Natural killer cell (primary cell): ENCODE data around the gene TSPAN18. TPM values are rescaled to one million over a fixed set of nuclear protein-coding genes. Genes with fewer than 3 reads are reported as not detected.

Experiments
- ATAC-seq, 3 donors: fragments of 150-1000 bp in 2 of 3; fragments of 200-7000 bp in 1 of 3; cut with Tn5 transposase; 1 replicate in 1 of 3; 2 replicates in 2 of 3; pipeline ENCODE4 v1.10.0; 2021; ENCODE audit warnings: mild to moderate bottlenecking in 2 of 3, moderate library complexity in 2 of 3
- DNase-seq, 2 donors: peaks; one replicate each; pipeline versions ENCODE4 v3.0.0 to v3.0.0-alpha.2; 2013 to 2021; ENCODE audit warnings: mixed read lengths in 1 of 2
- H3K27ac ChIP-seq: one replicate; pipeline ENCODE4 v1.5.1; 2013; ENCODE audit warnings: mild to moderate bottlenecking, low read length
- H3K27me3 ChIP-seq: one replicate; pipeline ENCODE4 v1.6.1; 2013; ENCODE audit warnings: low read length; ENCODE audit not compliant: control insufficient read depth, insufficient read depth
- H3K36me3 ChIP-seq: one replicate; pipeline ENCODE4 v1.6.1; 2013; ENCODE audit warnings: low read length; ENCODE audit not compliant: control insufficient read depth, insufficient read depth
- H3K4me1 ChIP-seq: one replicate; pipeline ENCODE4 v1.6.1; 2013; ENCODE audit warnings: low read length; ENCODE audit not compliant: control insufficient read depth, insufficient read depth
- H3K4me3 ChIP-seq: one replicate; pipeline ENCODE4 v1.5.1; 2013; ENCODE audit warnings: low read length
- H3K9me3 ChIP-seq: one replicate; pipeline ENCODE4 v1.6.1; 2013; ENCODE audit warnings: low read length; ENCODE audit not compliant: control insufficient read depth, insufficient read depth
- H3K27ac Mint-ChIP-seq, 2 donors: one replicate each; pipeline ENCODE4 v1.8.0; 2022; ENCODE audit warnings: mild to moderate bottlenecking in 2 of 2, mixed read lengths in 2 of 2, moderate library complexity in 1 of 2
- H3K27me3 Mint-ChIP-seq, 2 donors: one replicate each; pipeline ENCODE4 v1.8.0; 2022; ENCODE audit warnings: low read depth in 2 of 2, mixed read lengths in 2 of 2
- H3K36me3 Mint-ChIP-seq: one replicate; pipeline ENCODE4 v1.8.0; 2022; ENCODE audit warnings: mixed read lengths
- H3K4me1 Mint-ChIP-seq, 2 donors: one replicate each; pipeline ENCODE4 v1.8.0; 2022; ENCODE audit warnings: mixed read lengths in 2 of 2
- H3K4me3 Mint-ChIP-seq: one replicate; pipeline ENCODE4 v1.8.0; 2022; ENCODE audit warnings: mild to moderate bottlenecking, moderate library complexity, mixed read lengths
- H3K9me3 Mint-ChIP-seq, 2 donors: one replicate each; pipeline ENCODE4 v1.8.0; 2022; ENCODE audit warnings: mixed read lengths in 2 of 2
- CTCF ChIP-seq: fragments of 200-600 bp; IDR thresholded peaks from one replicate; pipeline ENCODE4 v1.8.0; 2022; ENCODE audit warnings: antibody characterized with exemption
- WGBS: methylation state at CpG from one replicate; pipeline ENCODE4 v1.1.7; 2013; ENCODE audit warnings: missing lambda C conversion rate; ENCODE audit not compliant: insufficient coverage; 5-methylcytosine and 5-hydroxymethylcytosine counted together
- intact Hi-C: fragments of 100-400 bp; cut with micrococcal nuclease; formaldehyde crosslinking; loops from one replicate; pipeline ENCODE4 v1.14.2; 2022
- total RNA-seq, 4 donors: library from RNA; stranded (reverse); fragments of 120-200 nt in 1 of 4; gene quantifications; one replicate each; pipeline versions ENCODE4 v1.2.3 to v1.2.4, GENCODE V29; 2013 to 2022

TSPAN18 gene
- total RNA-seq, 3 donors from 2014 or later (not counting 1 experiment from before 2014, with no cell fraction given): 1.9 to 2.4 (median 2.3) TPM

- H3K9me3 ChIP-seq: no peaks in the 10 kb centered on the region
- intact Hi-C loops: no loop called here
- no peak overlapping the region for H3K4me3 ChIP-seq
- DNase-seq (no peak), ATAC-seq (no peak)
- H3K36me3 Mint-ChIP-seq: no peaks in the 10 kb centered on the region
- H3K4me3 Mint-ChIP-seq: no peak overlapping the region
- H3K4me1 Mint-ChIP-seq: no peaks in the 10 kb centered on the region
- no peaks in the 10 kb centered on the region for H3K9me3 Mint-ChIP-seq
- no peak for TF ChIP-seq CTCF
- H3K27me3 Mint-ChIP-seq: peaks cover 23 to 29% of the 10 kb centered on the region in 2 donors
- no peak overlapping the region for H3K27ac ChIP-seq
- H3K4me1 ChIP-seq: no peaks in the 10 kb centered on the region
- WGBS: 70% methylated on average over 3 of the region's 3 CpGs
- no peaks in the 10 kb centered on the region for H3K27me3 ChIP-seq
- H3K27ac Mint-ChIP-seq: no peak overlapping the region
- no peaks in the 10 kb centered on the region for H3K36me3 ChIP-seq
Measured at GRCh38 chr11:44803009-44803408, 76.2 kb downstream of the TSPAN18 start.

GRCh38 chr11:44804449-44805437 is 78.0 kb downstream of the TSPAN18 start:
- Histone ChIP-seq H3K27ac (no peak overlapping the region), H3K36me3 (no peaks in the 10 kb centered on the region), H3K4me1 (no peaks in the 10 kb centered on the region), H3K27me3 (no peaks in the 10 kb centered on the region), H3K9me3 (no peaks in the 10 kb centered on the region), H3K4me3 (no peak overlapping the region)
- Mint-ChIP-seq H3K27ac (no peak overlapping the region), H3K4me3 (no peak overlapping the region), H3K36me3 (no peaks in the 10 kb centered on the region), H3K9me3 (no peaks in the 10 kb centered on the region), H3K4me1 (no peaks in the 10 kb centered on the region), H3K27me3 (peaks cover 25 to 38% of the 10 kb centered on the region in 2 donors)
- TF ChIP-seq CTCF: no peak
- ATAC-seq: no peak
- 90% methylated on average over 12 of the region's 14 CpGs for WGBS
- DNase-seq: no peak
- intact Hi-C loops: no loop called here

- Histone ChIP-seq H3K9me3 (no peaks in the 10 kb centered on the region), H3K36me3 (no peaks in the 10 kb centered on the region), H3K4me3 (no peak overlapping the region), H3K4me1 (no peaks in the 10 kb centered on the region), H3K27me3 (no peaks in the 10 kb centered on the region), H3K27ac (no peak overlapping the region)
- no peak overlapping the region for H3K27ac Mint-ChIP-seq
- H3K9me3 Mint-ChIP-seq: no peaks in the 10 kb centered on the region
- no peaks in the 10 kb centered on the region for H3K36me3 Mint-ChIP-seq
- ATAC-seq (no peak), DNase-seq (no peak)
- TF ChIP-seq CTCF: no peak
- H3K27me3 Mint-ChIP-seq: peaks cover 25 to 40% of the 10 kb centered on the region in 2 donors
- intact Hi-C loops: no loop called here
- no peak overlapping the region for H3K4me3 Mint-ChIP-seq
- WGBS: 76% methylated on average over 6 of the region's 6 CpGs
- no peaks in the 10 kb centered on the region for H3K4me1 Mint-ChIP-seq
Measured at GRCh38 chr11:44805596-44805995, 78.8 kb downstream of the TSPAN18 start.
